H1 (cell line): ENCODE data around the gene SPAG5. TPM values are rescaled to one million over a fixed set of nuclear protein-coding genes. Genes with fewer than 3 reads are reported as not detected.

ENCODE experiments used
- CEBPB ChIP-seq: IDR thresholded peaks from 2 replicates; pipeline ENCODE4 v1.6.1; 2012; ENCODE audit warnings: low read depth, low read length
- SUZ12 ChIP-seq: fragments of 200-600 bp; sonication (generic); IDR thresholded peaks from 2 replicates; pipeline ENCODE4 v1.6.1; 2012; ENCODE audit warnings: mild to moderate bottlenecking, inconsistent platforms, low read length, moderate library complexity, mixed read lengths
- polyA plus RNA-seq, 7 experiments: library from polyadenylated mRNA; depleted of rRNA in 3 of 7; stranded (reverse) in 5 of 7; unstranded in 2 of 7; fragments of >200 nt in 5 of 7; fragments of 200-250 nt in 2 of 7; gene quantifications; 1 replicate in 5 of 7; 2 replicates in 1 of 7; 4 replicates in 1 of 7; pipeline versions ENCODE4 v1.2.1 to v1.2.3, GENCODE V29; 2011 to 2013; ENCODE audit warnings: missing spikeins in 2 of 7, mixed read lengths in 2 of 7
- total RNA-seq: library from RNA; stranded (reverse); fragmentation: NEBNext Ultra II Directional; extraction: Animal tissue kit (Norgen Biotek cat#: 25700); gene quantifications from 2 replicates; pipeline ENCODE4 v1.2.1, GENCODE V29; 2021
- TF ChIP-seq, protein P1 (sequence below): fragments of 300-600 bp; sonication (generic); IDR thresholded peaks from 2 replicates; pipeline ENCODE4 v1.7.1; 2012; ENCODE audit warnings: low read length, moderate library complexity, mild to moderate bottlenecking, inconsistent platforms; ENCODE audit not compliant: insufficient replicate concordance
- TF ChIP-seq, protein P2 (sequence below), 3 experiments: IDR thresholded peaks; 1 replicate in 2 of 3; 2 replicates in 1 of 3; pipeline versions ENCODE4 v1.5.1 to v1.6.1; 2011; ENCODE audit warnings: low read length in 3 of 3, mild to moderate bottlenecking in 3 of 3, inconsistent platforms in 2 of 3, low read depth in 1 of 3, moderate library complexity in 1 of 3; ENCODE audit not compliant: insufficient read depth in 1 of 3; ENCODE audit errors: control extremely low read depth in 1 of 3

Gene SPAG5
- total and polyA plus RNA-seq, 2 of the 8 experiments (the other 6 are each of a cell fraction or from before 2014, with no cell fraction given): 57.1 to 129 TPM

DNA sequence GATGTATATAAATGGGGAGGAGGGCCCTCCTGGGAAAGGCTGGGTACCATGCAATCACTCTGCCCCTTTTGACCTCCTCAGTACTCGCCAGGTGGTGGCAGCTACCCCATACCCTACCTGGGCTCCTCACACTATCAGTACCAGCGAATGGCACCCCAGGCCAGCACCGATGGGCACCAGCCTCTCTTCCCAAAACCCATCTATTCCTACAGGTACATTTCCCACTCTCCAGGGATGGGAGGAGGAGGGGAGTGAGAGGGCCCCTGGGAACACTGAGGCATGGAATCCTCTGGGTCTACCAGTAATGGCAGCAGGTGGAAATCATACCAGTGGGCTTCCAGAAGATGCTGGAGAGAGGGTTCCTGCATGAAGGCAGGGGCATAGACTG is 69.8 kb downstream of the SPAG5 start (continued):
- TF ChIP-seq, protein P1, sequence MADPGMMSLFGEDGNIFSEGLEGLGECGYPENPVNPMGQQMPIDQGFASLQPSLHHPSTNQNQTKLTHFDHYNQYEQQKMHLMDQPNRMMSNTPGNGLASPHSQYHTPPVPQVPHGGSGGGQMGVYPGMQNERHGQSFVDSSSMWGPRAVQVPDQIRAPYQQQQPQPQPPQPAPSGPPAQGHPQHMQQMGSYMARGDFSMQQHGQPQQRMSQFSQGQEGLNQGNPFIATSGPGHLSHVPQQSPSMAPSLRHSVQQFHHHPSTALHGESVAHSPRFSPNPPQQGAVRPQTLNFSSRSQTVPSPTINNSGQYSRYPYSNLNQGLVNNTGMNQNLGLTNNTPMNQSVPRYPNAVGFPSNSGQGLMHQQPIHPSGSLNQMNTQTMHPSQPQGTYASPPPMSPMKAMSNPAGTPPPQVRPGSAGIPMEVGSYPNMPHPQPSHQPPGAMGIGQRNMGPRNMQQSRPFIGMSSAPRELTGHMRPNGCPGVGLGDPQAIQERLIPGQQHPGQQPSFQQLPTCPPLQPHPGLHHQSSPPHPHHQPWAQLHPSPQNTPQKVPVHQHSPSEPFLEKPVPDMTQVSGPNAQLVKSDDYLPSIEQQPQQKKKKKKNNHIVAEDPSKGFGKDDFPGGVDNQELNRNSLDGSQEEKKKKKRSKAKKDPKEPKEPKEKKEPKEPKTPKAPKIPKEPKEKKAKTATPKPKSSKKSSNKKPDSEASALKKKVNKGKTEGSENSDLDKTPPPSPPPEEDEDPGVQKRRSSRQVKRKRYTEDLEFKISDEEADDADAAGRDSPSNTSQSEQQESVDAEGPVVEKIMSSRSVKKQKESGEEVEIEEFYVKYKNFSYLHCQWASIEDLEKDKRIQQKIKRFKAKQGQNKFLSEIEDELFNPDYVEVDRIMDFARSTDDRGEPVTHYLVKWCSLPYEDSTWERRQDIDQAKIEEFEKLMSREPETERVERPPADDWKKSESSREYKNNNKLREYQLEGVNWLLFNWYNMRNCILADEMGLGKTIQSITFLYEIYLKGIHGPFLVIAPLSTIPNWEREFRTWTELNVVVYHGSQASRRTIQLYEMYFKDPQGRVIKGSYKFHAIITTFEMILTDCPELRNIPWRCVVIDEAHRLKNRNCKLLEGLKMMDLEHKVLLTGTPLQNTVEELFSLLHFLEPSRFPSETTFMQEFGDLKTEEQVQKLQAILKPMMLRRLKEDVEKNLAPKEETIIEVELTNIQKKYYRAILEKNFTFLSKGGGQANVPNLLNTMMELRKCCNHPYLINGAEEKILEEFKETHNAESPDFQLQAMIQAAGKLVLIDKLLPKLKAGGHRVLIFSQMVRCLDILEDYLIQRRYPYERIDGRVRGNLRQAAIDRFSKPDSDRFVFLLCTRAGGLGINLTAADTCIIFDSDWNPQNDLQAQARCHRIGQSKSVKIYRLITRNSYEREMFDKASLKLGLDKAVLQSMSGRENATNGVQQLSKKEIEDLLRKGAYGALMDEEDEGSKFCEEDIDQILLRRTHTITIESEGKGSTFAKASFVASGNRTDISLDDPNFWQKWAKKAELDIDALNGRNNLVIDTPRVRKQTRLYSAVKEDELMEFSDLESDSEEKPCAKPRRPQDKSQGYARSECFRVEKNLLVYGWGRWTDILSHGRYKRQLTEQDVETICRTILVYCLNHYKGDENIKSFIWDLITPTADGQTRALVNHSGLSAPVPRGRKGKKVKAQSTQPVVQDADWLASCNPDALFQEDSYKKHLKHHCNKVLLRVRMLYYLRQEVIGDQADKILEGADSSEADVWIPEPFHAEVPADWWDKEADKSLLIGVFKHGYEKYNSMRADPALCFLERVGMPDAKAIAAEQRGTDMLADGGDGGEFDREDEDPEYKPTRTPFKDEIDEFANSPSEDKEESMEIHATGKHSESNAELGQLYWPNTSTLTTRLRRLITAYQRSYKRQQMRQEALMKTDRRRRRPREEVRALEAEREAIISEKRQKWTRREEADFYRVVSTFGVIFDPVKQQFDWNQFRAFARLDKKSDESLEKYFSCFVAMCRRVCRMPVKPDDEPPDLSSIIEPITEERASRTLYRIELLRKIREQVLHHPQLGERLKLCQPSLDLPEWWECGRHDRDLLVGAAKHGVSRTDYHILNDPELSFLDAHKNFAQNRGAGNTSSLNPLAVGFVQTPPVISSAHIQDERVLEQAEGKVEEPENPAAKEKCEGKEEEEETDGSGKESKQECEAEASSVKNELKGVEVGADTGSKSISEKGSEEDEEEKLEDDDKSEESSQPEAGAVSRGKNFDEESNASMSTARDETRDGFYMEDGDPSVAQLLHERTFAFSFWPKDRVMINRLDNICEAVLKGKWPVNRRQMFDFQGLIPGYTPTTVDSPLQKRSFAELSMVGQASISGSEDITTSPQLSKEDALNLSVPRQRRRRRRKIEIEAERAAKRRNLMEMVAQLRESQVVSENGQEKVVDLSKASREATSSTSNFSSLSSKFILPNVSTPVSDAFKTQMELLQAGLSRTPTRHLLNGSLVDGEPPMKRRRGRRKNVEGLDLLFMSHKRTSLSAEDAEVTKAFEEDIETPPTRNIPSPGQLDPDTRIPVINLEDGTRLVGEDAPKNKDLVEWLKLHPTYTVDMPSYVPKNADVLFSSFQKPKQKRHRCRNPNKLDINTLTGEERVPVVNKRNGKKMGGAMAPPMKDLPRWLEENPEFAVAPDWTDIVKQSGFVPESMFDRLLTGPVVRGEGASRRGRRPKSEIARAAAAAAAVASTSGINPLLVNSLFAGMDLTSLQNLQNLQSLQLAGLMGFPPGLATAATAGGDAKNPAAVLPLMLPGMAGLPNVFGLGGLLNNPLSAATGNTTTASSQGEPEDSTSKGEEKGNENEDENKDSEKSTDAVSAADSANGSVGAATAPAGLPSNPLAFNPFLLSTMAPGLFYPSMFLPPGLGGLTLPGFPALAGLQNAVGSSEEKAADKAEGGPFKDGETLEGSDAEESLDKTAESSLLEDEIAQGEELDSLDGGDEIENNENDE: no peak
- TF ChIP-seq CEBPB (no peak), SUZ12 (no peak)
- TF ChIP-seq, protein P2, sequence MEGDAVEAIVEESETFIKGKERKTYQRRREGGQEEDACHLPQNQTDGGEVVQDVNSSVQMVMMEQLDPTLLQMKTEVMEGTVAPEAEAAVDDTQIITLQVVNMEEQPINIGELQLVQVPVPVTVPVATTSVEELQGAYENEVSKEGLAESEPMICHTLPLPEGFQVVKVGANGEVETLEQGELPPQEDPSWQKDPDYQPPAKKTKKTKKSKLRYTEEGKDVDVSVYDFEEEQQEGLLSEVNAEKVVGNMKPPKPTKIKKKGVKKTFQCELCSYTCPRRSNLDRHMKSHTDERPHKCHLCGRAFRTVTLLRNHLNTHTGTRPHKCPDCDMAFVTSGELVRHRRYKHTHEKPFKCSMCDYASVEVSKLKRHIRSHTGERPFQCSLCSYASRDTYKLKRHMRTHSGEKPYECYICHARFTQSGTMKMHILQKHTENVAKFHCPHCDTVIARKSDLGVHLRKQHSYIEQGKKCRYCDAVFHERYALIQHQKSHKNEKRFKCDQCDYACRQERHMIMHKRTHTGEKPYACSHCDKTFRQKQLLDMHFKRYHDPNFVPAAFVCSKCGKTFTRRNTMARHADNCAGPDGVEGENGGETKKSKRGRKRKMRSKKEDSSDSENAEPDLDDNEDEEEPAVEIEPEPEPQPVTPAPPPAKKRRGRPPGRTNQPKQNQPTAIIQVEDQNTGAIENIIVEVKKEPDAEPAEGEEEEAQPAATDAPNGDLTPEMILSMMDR (IDR thresholded peaks at IDR 0.05; ENCODE audit: control extremely low read depth in 1 of 3, insufficient read depth in 1 of 3, low read depth in 1 of 3, low read length in 3 of 3): no peak
- TF ChIP-seq, all 59 proteins: peak for 0
